Astrocyte (in vitro differentiated cells and primary cell): Measurements from ENCODE around the gene TGM2. TPM values are rescaled to one million over a fixed set of nuclear protein-coding genes. Genes with fewer than 3 reads are reported as not detected.

Experiments used
- DNase-seq: peaks from one replicate; pipeline ENCODE4 v3.0.0-alpha.2; 2010; ENCODE audit warnings: low read depth
- FAIRE-seq: peaks from 2 replicates; lab custom pipeline; 2011; peaks lifted over from hg19 to GRCh38; lab: Jason Lieb, UNC
- H2AFZ ChIP-seq: 2 replicates; pipeline ENCODE4 v1.6.0; 2012; ENCODE audit warnings: low read depth, low read length, inconsistent platforms
- H3K27ac ChIP-seq: 2 replicates; pipeline ENCODE4 v1.5.1; 2011; ENCODE audit warnings: low read depth, low read length, inconsistent platforms
- H3K27me3 ChIP-seq: 2 replicates; pipeline ENCODE4 v1.6.0; 2011; ENCODE audit warnings: low read length, inconsistent platforms; ENCODE audit not compliant: insufficient read depth
- H3K36me3 ChIP-seq: 2 replicates; pipeline ENCODE4 v1.5.1; 2011; ENCODE audit warnings: low read length, inconsistent platforms; ENCODE audit not compliant: insufficient read depth
- H3K4me1 ChIP-seq: 2 replicates; pipeline ENCODE4 v1.5.1; 2011; ENCODE audit warnings: low read length, inconsistent platforms; ENCODE audit not compliant: insufficient read depth
- H3K4me2 ChIP-seq: 2 replicates; pipeline ENCODE4 v1.6.0; 2012; ENCODE audit warnings: low read length, inconsistent platforms
- H3K4me3 ChIP-seq: 2 replicates; pipeline ENCODE4 v1.5.1; 2011; ENCODE audit warnings: low read depth, mild to moderate bottlenecking, low read length, inconsistent platforms; ENCODE audit not compliant: insufficient read depth
- H3K79me2 ChIP-seq: 2 replicates; pipeline ENCODE4 v1.6.0; 2012; ENCODE audit warnings: mild to moderate bottlenecking, low read length, inconsistent platforms; ENCODE audit not compliant: insufficient read depth
- H3K9ac ChIP-seq: 2 replicates; pipeline ENCODE4 v1.6.0; 2012; ENCODE audit warnings: mild to moderate bottlenecking, low read length, inconsistent platforms
- H3K9me3 ChIP-seq: 2 replicates; pipeline ENCODE4 v1.5.1; 2012; ENCODE audit warnings: low read depth, mild to moderate bottlenecking, low read length, inconsistent platforms; ENCODE audit not compliant: insufficient read depth
- H4K20me1 ChIP-seq: 2 replicates; pipeline ENCODE4 v1.6.0; 2012; ENCODE audit warnings: low read length, inconsistent platforms; ENCODE audit not compliant: insufficient read depth
- H3K27ac Mint-ChIP-seq: one replicate; pipeline ENCODE4 v1.8.0; 2021; ENCODE audit warnings: mild to moderate bottlenecking, mixed read lengths; ENCODE audit not compliant: unreplicated experiment
- H3K27me3 Mint-ChIP-seq: one replicate; pipeline ENCODE4 v1.8.0; 2021; ENCODE audit warnings: low read depth, mixed read lengths; ENCODE audit not compliant: unreplicated experiment
- H3K36me3 Mint-ChIP-seq: one replicate; pipeline ENCODE4 v1.8.0; 2021; ENCODE audit warnings: low read depth, mixed read lengths; ENCODE audit not compliant: unreplicated experiment
- H3K4me1 Mint-ChIP-seq: one replicate; pipeline ENCODE4 v1.8.0; 2021; ENCODE audit warnings: low read depth, mixed read lengths; ENCODE audit not compliant: unreplicated experiment
- H3K4me3 Mint-ChIP-seq: one replicate; pipeline ENCODE4 v1.8.0; 2021; ENCODE audit warnings: mild to moderate bottlenecking, moderate library complexity, mixed read lengths; ENCODE audit not compliant: unreplicated experiment
- H3K9me3 Mint-ChIP-seq: one replicate; pipeline ENCODE4 v1.8.0; 2021; ENCODE audit warnings: mild to moderate bottlenecking, mixed read lengths; ENCODE audit not compliant: unreplicated experiment
- EZH2 ChIP-seq: IDR thresholded peaks from 2 replicates; pipeline ENCODE4 v1.6.1; 2012; ENCODE audit warnings: mild to moderate bottlenecking, low read length, inconsistent platforms; ENCODE audit not compliant: insufficient read depth
- total RNA-seq: library from RNA; stranded (reverse); gene quantifications from 2 replicates; pipeline ENCODE4 v1.2.1, GENCODE V29; 2021
- TF ChIP-seq, protein P1 (sequence below): IDR thresholded peaks from 2 replicates; pipeline ENCODE4 v1.5.1; 2011; ENCODE audit warnings: low read depth, mild to moderate bottlenecking, inconsistent platforms, low read length, moderate library complexity; ENCODE audit not compliant: insufficient read depth

Gene TGM2
- total RNA-seq, 1 donor from 2014 or later, result 98.9 TPM

DNA sequence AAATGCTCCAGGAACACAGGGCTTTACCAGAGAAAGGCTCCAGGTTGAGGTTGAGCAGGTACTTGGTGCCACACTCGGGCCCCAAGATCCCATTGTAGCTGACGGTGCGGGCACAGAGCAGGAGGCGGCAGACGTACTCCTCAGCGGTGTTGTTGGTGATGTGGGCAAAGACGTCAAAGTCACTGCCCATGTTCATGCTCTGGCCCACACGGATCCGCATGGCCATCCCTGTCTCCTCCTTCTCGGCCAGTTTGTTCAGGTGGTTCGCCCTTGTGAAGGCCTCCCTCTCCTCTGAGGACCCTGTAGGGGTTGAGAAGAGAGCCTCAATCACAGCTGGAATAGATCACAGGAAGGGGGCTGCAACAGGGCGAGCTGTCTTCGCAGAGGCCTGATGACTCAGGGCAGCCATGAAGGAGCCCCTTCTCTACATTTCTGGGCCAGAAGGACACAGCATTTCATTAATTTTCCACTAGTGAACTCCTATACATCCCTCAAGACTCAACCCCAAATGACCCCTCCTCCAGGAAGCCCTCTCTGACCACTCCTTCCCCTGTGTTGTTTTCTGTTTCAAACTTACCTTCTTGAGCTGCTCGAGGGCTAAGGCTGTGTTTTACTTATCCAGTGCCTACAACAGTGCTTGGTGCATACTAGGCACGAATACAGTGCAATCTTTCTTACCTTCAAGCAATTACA lies 26.8 kb downstream of the TGM2 start:
- FAIRE-seq, result no peak
- no peak for DNase-seq
- no peak overlapping the region for H2AFZ ChIP-seq
- H3K27ac Mint-ChIP-seq, result no peak overlapping the region
- H3K4me2 ChIP-seq, result no peak overlapping the region
- H3K27ac ChIP-seq, result no peak overlapping the region
- H3K27me3 ChIP-seq, result no peaks in the 10 kb centered on the region
- no peaks in the 10 kb centered on the region for H3K9me3 ChIP-seq
- H3K4me3 Mint-ChIP-seq, result no peak overlapping the region
- no peak overlapping the region for H3K9ac ChIP-seq
- H3K9me3 Mint-ChIP-seq, result peaks cover 5% of the 10 kb centered on the region
- H3K36me3 Mint-ChIP-seq, result peaks cover 11% of the 10 kb centered on the region
- H3K4me1 Mint-ChIP-seq, result peaks cover 31% of the 10 kb centered on the region
- no peaks in the 10 kb centered on the region for H4K20me1 ChIP-seq
- no peaks in the 10 kb centered on the region for H3K79me2 ChIP-seq
- peaks cover 32% of the 10 kb centered on the region for H3K4me1 ChIP-seq
- TF ChIP-seq, protein P1, sequence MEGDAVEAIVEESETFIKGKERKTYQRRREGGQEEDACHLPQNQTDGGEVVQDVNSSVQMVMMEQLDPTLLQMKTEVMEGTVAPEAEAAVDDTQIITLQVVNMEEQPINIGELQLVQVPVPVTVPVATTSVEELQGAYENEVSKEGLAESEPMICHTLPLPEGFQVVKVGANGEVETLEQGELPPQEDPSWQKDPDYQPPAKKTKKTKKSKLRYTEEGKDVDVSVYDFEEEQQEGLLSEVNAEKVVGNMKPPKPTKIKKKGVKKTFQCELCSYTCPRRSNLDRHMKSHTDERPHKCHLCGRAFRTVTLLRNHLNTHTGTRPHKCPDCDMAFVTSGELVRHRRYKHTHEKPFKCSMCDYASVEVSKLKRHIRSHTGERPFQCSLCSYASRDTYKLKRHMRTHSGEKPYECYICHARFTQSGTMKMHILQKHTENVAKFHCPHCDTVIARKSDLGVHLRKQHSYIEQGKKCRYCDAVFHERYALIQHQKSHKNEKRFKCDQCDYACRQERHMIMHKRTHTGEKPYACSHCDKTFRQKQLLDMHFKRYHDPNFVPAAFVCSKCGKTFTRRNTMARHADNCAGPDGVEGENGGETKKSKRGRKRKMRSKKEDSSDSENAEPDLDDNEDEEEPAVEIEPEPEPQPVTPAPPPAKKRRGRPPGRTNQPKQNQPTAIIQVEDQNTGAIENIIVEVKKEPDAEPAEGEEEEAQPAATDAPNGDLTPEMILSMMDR, result no peak
- no peak for TF ChIP-seq EZH2
- no peaks in the 10 kb centered on the region for H3K27me3 Mint-ChIP-seq
- H3K4me3 ChIP-seq, result no peak overlapping the region
- H3K36me3 ChIP-seq, result peaks cover 31% of the 10 kb centered on the region

DNA sequence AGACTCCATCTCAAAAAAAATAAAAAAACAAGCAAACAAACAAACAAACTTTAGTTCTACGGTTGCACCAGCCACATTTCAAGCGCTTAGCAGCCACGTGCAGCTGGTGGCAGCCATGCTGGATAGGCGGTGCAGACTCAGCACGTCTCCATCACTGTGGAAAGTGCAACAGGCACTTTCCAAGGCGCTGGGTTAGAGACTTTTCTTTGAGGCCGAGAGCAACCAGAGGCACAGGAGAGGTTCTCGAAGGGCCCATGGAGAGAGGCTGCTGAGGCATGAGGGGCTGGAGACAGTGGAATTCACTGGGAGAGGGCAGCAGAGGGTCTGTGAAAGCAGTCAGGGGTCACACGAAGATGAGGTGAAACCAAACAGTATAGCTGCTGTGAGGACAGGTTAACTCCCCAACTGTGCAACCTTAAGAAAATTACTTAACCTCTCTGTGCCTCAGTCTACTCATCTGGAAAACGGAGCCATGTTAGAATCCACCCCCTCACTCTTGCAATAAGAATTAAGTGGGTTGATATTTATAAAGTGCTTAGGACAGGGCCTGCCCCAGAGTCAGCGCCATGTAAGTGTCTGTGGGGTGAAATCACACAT lies 27.5 kb downstream of the TGM2 start:
- Mint-ChIP-seq H3K4me3 (no peak overlapping the region), H3K27ac (no peak overlapping the region), H3K36me3 (peaks cover 11% of the 10 kb centered on the region), H3K4me1 (peaks cover 27% of the 10 kb centered on the region), H3K27me3 (no peaks in the 10 kb centered on the region), H3K9me3 (peaks cover 5% of the 10 kb centered on the region)
- Histone ChIP-seq H3K9ac (no peak overlapping the region), H4K20me1 (no peaks in the 10 kb centered on the region), H3K4me3 (no peak overlapping the region), H3K4me1 (peaks cover 29% of the 10 kb centered on the region), H3K27ac (no peak overlapping the region), H3K9me3 (no peaks in the 10 kb centered on the region), H3K27me3 (no peaks in the 10 kb centered on the region), H2AFZ (no peak overlapping the region), H3K36me3 (peaks cover 34% of the 10 kb centered on the region), H3K4me2 (no peak overlapping the region), H3K79me2 (no peaks in the 10 kb centered on the region)
- DNase-seq, result no peak
- TF ChIP-seq, protein P1, result no peak
- no peak for TF ChIP-seq EZH2
- FAIRE-seq, result no peak
